HL-60 (cell line): ENCODE measurements around the gene SCN1B.

Experiments used
- DNase-seq, 2 experiments: peaks; one replicate each; pipeline ENCODE4 v3.0.0-alpha.2; 2010 to 2020; ENCODE audit warnings: low read depth in 1 of 2, low spot score in 1 of 2
- H3K27ac ChIP-seq: fragments of 250-450 bp; sonication (Bioruptor Pico); replicated peaks from 2 replicates; pipeline ENCODE4 v1.5.1; 2020; ENCODE audit warnings: mild to moderate bottlenecking, moderate library complexity
- H3K27me3 ChIP-seq: fragments of 250-450 bp; sonication (Bioruptor Pico); 2 replicates; pipeline ENCODE4 v1.5.1; 2021; ENCODE audit warnings: mild to moderate bottlenecking, moderate library complexity; ENCODE audit not compliant: insufficient read depth, poor library complexity, severe bottlenecking
- H3K4me3 ChIP-seq: replicated peaks from 2 replicates; pipeline ENCODE4 v1.5.1; 2011; ENCODE audit warnings: mild to moderate bottlenecking, control low read depth, low read length; ENCODE audit not compliant: insufficient read depth
- CTCF ChIP-seq: IDR thresholded peaks from one replicate; pipeline ENCODE4 v1.5.1; 2011; ENCODE audit warnings: low read length, control low read depth, inconsistent platforms; ENCODE audit not compliant: insufficient read depth
- GABPA ChIP-seq: IDR thresholded peaks from 2 replicates; pipeline ENCODE4 v1.6.1; 2012; ENCODE audit warnings: low read depth
- POLR2AphosphoS5 ChIP-seq: IDR thresholded peaks from 2 replicates; pipeline ENCODE4 v1.6.1; 2012; ENCODE audit warnings: low read depth
- REST ChIP-seq: IDR thresholded peaks from 2 replicates; pipeline ENCODE4 v1.6.1; 2012; ENCODE audit warnings: low read depth; ENCODE audit not compliant: insufficient replicate concordance
- SPI1 ChIP-seq: IDR thresholded peaks from 2 replicates; pipeline ENCODE4 v1.6.1; 2012; ENCODE audit warnings: low read depth, mild to moderate bottlenecking, borderline replicate concordance

Gene SCN1B

GRCh38 chr19:35070471-35070870, 40.2 kb downstream of the SCN1B start:
- H3K27me3 ChIP-seq: no peaks in the 10 kb centered on the region

GRCh38 chr19:35073516-35073915, 43.2 kb downstream of the SCN1B start:
- Histone ChIP-seq H3K4me3 (no peak overlapping the region), H3K27ac (no peak overlapping the region), H3K27me3 (no peaks in the 10 kb centered on the region)
- no peak for DNase-seq
- TF ChIP-seq GABPA (no peak), CTCF (no peak), POLR2AphosphoS5 (no peak), REST (no peak), SPI1 (no peak)

More at GRCh38 chr19:35070471-35070870, 40.2 kb downstream of the SCN1B start:
- TF ChIP-seq SPI1: no peak
- no peak for TF ChIP-seq REST
- no peak for TF ChIP-seq GABPA
- TF ChIP-seq CTCF: no peak
- no peak for TF ChIP-seq POLR2AphosphoS5
- Histone ChIP-seq H3K4me3 (no peak overlapping the region), H3K27ac (no peak overlapping the region)
- no peak for DNase-seq

DNA sequence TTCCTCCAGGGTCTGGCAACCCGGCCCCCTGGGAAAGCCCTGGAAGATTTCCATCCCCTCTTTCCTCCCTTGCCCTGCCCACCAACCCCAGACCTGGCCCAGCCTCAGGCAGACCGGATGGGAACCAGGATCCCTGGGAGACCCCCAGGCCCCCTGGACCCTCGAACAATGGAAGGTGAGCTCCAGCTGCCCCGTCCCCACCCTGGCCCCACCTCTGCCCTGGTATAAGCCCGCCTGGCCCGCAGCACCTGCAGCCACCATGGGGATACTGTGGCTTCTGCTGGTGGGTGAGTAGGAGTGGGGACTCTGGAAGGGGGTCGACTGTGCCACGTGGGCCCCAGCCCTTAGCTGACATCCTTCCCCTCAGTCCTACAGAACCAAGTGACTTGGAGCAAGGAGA, 43.7 kb downstream of the SCN1B start:
- TF ChIP-seq REST (no peak), SPI1 (no peak), GABPA (no peak), CTCF (no peak), POLR2AphosphoS5 (no peak)
- DNase-seq: no peak
- Histone ChIP-seq H3K4me3 (no peak overlapping the region), H3K27ac (no peak overlapping the region), H3K27me3 (no peaks in the 10 kb centered on the region)
